CD4-positive, alpha-beta T cell treated with Interleukin-1 beta for 1 hour (primary cell): ENCODE data around the gene UGT1A4.

Experiments used
- DNase-seq, 2 donors: peaks; one replicate each; pipeline ENCODE4 v3.0.0-alpha.2; 2020 to 2022

The UGT1A4 gene

DNA sequence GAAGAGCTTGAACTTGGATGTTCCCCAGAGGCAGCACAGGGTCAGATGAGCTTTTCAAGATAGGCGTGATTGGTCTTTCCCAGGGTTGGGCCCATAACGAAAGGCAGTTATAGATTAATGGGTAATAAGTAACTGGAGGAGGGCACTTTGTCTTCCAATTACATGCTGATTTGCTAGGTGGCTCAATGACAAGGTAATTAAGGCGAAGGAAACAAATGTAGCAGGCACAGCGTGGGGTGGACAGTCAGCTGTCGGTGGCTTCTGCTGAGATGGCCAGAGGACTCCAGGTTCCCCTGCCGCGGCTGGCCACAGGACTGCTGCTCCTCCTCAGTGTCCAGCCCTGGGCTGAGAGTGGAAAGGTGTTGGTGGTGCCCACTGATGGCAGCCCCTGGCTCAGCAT is at the start of gene UGT1A4:
Gene UGT1A4 (plus strand): TSS at position 185 of the 400 bp plus-strand sequence. CDS start 85 bp downstream, at position 270.
- no peak for DNase-seq

DNA sequence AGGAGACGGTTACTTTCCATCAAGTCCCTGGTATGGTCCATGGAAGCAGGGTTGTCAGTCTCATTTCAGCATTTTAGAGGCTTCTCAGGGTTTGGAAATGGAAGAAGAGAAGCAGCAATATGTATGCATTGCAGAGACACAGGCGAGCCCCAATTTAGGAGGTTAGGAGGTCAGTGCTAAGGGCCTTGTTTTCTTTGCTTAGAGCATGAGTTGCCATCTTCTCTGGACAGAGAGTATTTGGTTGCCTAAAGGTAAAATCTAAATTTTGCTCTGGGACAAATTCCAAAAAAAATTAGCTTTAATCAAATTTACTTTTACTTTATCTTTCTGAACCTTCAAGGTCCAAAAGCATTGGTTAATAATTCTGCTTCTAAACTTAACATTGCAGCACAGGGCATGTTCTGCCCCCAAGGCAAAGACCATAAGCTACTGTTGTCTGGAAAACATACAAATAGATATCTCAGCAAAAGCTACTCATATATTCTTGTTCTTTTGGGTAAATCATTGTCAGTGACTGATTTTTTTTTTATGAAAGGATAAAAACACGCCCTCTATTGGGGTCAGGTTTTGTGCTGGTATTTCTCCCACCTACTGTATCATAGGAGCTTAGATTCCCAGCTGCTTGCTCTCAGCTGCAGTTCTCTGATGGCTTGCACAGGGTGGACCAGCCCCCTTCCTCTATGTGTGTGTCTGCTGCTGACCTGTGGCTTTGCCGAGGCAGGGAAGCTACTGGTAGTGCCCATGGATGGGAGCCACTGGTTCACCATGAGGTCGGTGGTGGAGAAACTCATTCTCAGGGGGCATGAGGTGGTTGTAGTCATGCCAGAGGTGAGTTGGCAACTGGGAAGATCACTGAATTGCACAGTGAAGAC is 47.0 kb upstream of the UGT1A4 start, which contains the start of gene UGT1A9:
Gene UGT1A9 (plus strand): TSS at position 609 of the 872 bp plus-strand sequence. CDS start 37 bp downstream, at position 646.
- DNase-seq = no peak

DNA sequence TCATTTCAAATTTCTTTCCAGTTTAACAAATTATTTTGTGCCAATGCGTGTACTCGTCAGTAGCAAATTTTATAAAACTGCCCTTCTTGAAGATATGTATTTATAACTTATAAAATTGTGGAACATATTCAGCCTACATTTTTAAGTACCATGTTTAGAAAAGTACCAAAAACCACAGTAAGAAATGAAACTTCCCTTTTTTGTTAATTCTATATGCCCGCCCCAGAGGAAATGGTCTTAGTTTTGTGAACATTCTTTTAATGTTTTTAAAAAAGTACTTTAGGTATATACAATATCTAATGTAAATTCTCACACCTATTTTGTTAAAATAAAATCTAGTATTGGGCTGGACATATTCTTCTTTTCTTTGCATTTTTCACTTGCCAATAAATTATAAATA is 45.6 kb upstream of the UGT1A4 start:
- no peak for DNase-seq

DNA sequence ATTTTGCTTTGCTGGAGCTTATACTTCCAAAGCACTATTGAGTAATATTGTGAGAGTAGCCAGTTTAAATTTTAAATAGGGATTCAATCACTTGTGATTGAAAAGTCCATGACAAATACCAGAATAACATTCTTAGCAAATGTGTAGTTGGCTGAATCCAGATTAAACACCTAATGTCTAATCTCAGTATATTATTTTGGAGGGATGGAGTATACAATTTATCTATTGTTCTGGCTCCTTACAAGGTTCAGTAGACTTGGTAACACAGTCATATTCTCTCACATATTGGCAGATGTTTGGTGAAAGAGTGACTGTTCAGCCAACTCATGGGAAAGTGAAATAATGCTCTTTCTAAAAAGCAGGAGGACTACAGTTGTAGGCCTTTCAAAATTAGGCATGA is 44.6 kb upstream of the UGT1A4 start:
- DNase-seq = no peak

DNA sequence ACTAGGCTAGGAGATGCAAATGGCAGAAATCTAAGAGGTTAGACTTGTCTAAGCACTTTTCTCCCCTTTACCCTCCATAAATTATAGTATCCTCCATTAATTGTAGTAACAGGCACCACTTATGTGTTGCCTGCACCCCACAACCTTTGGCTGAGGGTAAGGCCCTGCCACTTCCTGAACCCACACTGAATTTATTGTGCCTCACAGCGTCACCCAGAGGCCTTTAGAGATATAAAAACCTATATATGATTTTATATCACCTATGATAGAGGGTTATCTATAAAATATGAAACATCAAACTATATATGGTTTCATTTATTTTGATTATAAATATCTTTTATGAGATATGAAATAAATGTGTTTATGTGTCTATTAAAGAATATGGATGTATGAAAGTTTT is 44.2 kb upstream of the UGT1A4 start:
- no peak for DNase-seq

DNA sequence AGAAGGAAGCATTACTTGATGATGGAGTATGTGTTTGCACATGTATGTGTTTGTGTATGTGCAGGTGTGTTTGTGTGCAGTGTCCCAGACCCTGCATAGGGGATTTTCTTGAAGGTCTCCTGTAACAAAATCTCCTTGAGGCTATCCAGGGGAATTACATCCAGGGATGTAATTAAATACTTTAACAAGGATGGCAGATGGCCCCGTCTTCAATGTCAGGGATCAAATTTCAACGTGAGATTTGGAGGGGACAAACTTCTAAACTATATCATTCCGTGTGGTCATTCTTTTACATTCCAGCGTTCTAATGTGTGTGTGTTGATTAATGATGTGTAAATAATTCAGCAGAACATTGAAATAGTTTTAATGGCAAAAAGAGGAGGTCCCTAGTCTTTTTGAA is 43.5 kb upstream of the UGT1A4 start:
- DNase-seq = no peak

DNA sequence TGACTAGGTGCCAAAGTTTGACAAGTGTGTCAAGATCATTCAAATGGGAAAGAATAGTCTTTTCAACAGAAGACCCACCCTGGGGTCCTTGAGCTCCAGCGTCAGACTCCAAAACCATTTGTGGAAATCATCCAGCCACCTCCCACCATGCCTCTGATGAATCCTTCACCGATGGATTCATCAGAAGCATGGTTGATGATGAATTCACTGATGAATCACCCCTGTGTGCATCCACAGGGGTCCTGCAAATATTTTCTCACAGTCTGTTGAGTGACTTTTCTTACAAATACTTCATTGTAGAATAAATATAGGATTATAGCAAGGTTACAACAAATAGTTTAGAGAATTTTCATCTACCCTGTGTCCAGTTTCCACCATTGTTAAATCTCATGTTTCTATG is 42.5 kb upstream of the UGT1A4 start:
- DNase-seq = no peak

DNA sequence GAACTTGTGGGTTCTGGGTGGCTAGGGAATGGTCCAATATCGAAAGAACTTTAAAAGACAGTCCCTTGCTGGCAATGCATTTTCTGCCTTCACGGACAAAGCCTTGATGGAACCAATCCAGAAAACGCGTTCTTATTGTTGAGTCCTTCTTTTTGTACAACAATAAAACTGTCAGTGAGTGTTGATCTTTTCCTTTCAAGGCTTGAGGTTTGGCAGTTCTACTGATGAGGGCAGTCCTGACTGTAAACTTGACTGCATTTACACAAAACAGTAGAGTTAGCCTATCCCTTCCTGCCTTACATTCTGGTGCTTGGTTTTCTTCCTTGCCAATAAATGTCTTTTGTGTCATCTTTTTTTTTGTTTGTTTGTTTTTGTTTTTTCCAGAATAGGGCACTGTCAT is 39.3 kb upstream of the UGT1A4 start:
- DNase-seq = no peak

DNA sequence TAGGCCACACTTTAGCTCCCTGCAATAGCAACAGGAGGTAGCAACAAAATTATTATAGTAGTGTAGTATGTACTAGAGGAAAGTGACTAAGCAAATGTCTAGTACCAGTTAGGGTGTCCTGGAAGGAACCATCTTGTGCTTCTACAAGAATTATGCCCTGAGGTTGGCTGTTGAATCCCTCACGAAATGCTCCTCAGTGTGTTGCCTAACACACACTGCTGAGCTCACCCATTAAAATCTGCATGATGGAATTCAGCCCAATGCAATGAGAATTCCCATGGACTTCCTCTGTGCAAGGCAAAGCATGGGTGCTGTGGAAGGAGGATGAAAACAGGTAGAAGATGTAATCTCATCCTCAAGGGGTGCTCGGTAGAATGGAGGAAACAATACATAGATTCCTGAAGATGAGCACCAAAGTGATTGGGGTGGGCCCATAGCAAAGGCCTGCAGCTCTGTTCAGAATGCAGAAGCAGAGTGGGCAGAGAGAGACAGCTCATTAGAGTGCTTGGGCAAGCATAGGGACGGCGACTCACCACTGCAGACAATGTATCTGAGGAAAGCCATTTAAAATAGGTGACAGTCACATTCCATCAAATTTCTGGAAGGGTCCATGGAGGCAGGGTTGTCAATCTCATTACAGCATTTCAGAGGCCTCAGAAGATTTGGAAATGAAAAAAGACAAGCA is 38.0 kb upstream of the UGT1A4 start:
- no peak for DNase-seq

DNA sequence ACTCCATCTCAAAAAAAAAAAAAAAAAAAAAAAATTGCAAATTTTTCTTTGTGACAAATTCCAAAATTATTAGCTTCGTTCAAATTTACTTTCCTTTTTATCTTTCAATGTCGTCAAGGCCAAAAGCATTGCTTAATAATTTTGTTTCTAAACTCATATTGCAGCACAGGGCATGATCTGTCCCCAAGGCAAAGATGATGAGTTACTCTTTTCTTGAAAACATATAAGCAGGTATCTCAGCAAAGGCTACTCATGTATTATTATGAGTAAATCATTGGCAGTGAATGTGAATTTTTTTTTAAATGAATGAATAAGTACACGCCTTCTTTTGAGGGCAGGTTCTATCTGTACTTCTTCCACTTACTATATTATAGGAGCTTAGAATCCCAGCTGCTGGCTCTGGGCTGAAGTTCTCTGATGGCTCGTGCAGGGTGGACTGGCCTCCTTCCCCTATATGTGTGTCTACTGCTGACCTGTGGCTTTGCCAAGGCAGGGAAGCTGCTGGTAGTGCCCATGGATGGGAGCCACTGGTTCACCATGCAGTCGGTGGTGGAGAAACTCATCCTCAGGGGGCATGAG is 36.9 kb upstream of the UGT1A4 start, which contains the start of gene UGT1A7:
Gene UGT1A7 (plus strand): TSS at position 381 of the 579 bp plus-strand sequence. CDS start 37 bp downstream, at position 418.
- DNase-seq = no peak

DNA sequence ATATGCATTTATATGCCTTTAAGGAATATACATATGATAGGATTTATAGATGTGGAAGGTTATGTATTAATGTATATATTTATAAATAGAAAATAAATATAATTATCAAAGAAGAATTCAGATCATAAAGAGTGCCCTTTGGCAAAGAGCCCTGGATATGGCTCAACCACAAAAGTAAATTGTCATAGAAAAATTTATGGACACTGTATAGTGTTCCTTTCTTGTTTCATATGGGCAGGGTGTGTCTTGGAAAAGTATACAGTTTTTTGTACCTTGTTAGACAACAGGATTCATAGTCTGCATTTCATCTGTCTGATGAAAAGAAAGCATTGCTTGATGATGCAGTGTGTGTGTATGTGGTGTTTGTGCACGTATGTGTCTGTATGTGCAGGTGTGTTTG is 33.9 kb upstream of the UGT1A4 start:
- DNase-seq = no peak

DNA sequence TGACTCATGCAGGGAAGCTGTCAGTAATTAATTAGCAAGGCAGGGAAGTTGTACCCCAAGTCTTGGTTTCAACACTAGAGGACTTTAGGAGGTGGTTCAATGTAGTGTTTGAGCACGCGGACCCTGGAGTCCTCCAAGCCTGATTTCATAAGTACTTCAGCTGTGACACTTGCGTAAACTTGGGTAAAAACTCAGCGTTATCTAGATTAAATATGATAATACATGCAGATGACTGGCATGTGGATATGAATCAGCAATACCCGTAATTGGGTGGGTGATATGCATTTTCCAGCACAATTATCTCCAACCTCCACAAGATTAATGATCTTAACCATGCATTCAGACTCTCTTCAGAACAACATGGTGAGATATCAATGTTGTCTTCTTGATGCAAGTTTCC is 31.6 kb upstream of the UGT1A4 start:
- DNase-seq = no peak

DNA sequence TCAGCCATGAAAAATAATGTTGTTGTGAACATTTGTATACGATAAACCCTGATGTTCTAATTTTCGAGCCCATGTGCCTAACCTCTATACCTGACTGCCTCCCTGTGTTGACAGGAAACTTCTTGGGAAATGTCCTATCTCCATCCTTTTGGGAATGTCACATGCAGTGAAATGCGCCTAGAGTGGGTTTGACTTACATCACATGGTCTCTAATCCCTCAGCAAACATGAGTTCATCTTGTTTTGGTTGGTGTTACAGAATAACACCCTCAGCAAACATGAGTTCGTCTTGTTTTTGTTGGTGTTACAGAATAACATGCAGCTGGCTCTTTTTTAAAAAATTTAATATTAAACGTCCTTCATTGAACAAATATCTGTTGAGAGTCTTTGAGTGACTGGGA is 30.2 kb upstream of the UGT1A4 start:
- no peak for DNase-seq

DNA sequence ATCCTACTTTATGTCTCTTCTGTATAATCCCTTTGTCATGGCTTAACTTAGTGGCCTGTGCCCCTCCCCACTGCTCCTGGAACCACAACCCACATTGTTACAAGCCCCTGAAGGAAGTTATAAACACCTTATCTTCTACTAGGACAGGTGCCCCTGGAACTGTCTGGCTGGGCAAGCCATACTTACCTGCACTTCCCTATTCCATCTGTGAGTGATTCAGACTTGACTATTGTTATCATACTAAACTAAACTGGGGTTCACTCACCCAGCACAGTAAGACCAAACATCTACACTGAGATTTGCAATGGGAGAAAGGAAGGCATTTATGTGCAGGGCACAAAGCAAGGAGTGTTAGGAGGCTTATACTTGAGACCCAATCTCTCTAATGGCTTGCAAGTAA is 29.5 kb upstream of the UGT1A4 start:
- DNase-seq = no peak

DNA sequence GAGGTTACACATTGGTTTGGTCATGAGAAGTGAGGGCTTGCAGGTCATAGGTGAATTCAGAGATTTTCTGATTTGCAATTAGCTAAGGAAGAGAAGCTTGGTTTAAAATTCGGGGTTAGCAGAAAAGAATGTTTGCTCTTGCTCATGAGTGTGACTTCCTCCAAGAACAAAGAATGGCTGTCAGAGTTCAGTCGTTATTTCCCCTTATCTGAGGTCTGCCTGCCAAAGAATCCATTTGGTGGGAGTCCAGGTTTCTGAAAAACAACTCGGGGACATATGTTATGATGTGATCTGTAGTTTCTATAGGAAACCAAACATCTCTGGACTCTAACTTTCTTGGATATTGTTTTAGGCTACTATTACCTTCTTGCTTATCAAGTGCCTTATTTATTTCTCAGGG is 29.0 kb upstream of the UGT1A4 start:
- no peak for DNase-seq

DNA sequence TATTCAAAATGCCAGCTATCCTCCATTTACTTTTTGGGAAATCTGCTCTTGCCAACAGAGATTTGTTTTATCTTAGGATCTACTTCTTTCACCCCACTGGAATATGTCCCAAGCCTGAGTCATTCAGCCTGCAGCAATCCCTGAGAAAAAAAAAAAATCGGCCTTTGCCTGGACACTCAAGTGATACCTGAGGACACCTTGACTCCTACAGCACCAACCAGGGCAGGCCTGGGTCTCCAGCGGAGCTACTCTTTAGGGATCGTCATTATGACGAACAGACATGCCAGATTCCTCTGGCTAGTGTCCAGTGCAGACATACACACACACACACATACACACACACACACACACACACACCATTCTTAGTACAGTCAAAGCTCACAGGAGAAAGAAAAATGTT is 28.1 kb upstream of the UGT1A4 start:
- no peak for DNase-seq

DNA sequence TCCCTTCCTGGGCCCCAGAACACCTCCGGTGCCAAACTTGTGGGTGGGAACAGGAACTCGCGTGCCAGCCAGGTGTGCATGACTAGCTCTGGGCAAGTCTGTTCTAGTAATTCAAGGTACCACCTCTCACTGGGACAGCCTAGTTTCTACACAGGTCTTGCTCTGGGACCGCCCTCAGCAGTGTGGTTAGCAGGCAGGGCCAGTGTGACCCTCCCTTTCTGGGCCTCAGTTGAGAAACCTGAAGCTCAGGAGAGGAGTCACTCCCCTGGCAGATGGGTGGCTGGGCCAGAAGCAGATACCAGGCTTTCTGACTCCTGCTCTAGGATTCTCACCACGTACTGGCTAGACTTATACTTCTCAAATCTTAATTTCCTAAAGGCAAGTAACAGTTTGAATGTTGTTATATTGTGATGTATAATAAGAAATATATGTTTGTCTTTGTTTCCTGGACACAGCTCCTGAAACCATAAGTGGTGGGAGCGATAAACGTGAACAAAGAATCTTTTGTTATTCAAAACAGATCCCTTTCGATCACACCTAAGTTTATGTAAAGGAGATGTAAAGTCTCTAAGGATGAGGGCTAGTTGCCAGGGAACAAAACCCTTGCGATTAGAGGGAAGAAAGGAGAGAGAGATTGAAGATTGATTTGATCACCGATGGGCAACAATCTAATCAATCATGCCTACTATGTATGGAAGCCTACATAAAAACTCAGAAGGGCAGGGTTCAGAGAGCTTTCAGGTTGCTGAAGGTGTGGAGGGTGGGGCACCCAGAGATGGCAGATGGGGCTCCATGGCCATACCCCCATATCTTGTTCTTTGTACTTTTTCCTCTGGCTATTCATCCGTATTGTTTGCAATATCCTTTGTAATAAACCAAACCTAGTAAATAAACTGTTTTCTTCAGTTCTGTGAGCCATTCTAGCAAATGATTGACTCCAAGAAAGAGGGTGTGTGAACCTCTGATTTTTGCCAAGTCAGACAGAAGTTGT is 26.8 kb upstream of the UGT1A4 start:
- no peak for DNase-seq

DNA sequence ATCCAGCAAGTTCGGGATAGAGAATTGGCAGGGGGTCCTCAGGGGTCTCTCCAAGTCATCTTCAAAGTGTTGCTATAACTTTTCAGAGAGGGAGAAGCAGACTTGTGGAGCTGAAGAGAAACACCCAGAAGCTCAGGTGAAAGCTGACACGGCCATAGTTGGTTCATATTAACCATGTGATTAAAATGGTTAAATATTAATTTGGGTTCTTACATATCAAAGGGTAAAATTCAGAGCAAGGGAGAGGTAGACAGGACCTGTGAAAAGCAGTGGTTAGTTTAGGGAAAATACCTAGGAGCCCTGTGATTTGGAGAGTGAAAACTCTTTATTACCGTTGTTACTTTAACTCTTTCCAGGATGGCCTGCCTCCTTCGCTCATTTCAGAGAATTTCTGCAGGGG is 25.9 kb upstream of the UGT1A4 start, which contains the start of gene UGT1A6:
Gene UGT1A6 (plus strand): TSS at position 243 of the 400 bp plus-strand sequence. CDS start 115 bp downstream, at position 358.
- no peak for DNase-seq

DNA sequence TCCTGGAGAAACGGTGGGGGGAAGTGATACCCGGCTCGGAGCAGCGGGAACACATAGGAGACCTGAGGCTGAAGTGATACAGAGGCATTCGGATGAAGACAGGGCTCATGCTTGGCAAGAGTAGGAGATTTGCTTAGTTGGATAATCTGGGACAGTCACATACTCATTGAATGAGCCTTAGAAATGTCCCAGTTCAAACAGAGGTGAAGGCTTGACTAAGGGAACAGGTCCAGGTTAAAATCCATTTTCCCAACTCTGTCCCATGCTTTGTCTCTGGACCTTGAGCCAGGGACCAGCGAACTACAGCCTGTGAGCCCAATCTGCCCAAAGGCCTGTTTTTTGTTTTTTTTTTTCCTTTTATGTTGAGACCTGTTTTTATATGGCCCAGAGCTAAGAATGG is 24.6 kb upstream of the UGT1A4 start:
- DNase-seq = no peak

DNA sequence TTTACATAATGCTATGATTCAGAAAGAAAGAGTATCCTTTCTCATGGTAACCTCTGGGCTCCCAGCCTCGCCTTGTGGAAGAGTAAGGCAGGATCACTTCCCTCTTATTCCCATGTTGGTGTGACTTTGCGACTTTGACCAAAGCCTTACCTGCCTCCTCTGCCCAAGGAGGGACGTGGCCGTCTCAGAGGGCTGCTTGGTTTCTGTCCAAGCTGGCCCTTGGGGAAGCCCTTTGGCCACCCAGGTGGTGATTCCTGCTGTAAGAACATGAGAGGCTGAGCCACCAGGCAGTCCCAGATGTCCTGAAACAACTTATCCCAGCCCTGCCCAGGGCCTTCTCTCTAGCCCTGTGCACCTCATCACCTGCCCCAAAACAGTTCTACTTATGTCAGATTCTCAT is 19.8 kb upstream of the UGT1A4 start:
- no peak for DNase-seq

DNA sequence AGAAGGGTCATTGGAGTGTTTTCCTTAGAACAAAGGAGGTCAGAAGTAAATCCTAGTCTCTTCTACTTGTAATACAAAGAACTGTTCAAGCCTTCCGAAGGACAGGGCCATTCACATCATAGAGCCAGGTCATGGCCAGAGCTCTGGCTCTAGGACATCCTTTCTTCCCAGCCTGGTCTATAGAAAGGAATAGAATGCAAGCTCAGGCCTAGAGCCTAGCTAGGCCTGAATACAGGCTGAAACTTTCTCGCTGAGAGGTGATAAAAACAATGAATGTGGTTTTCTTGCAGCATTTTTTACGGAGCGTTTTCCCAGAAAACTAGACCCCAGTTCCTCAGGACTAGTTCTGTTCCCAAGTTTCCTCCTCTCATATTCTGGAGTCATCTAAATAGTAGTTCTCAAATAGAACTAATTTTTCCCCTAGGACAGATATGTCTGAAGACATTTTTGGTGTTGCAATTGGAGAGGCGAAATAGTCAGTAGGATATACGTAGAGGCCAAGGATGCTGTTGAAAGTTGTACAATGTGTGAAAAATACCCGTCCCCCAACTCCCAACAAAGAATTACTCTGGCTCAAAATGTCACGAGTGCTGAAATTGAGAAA is 19.0 kb upstream of the UGT1A4 start:
- no peak for DNase-seq
